Natural killer cell (primary cell): Measurements from ENCODE around the gene KCNAB2. TPM values are rescaled to one million over a fixed set of nuclear protein-coding genes. Genes with fewer than 3 reads are reported as not detected.
A peak's percentile ranks its signal among the peaks of the same experiment; 100 is the strongest.

ENCODE experiments used
- ATAC-seq, 3 donors: fragments of 150-1000 bp in 2 of 3; fragments of 200-7000 bp in 1 of 3; cut with Tn5 transposase; 1 replicate in 1 of 3; 2 replicates in 2 of 3; pipeline ENCODE4 v1.10.0; 2021; ENCODE audit warnings: mild to moderate bottlenecking in 2 of 3, moderate library complexity in 2 of 3
- DNase-seq, 2 donors: peaks; one replicate each; pipeline versions ENCODE4 v3.0.0 to v3.0.0-alpha.2; 2013 to 2021; ENCODE audit warnings: mixed read lengths in 1 of 2
- H3K27ac ChIP-seq: one replicate; pipeline ENCODE4 v1.5.1; 2013; ENCODE audit warnings: mild to moderate bottlenecking, low read length
- H3K27me3 ChIP-seq: one replicate; pipeline ENCODE4 v1.6.1; 2013; ENCODE audit warnings: low read length; ENCODE audit not compliant: control insufficient read depth, insufficient read depth
- H3K36me3 ChIP-seq: one replicate; pipeline ENCODE4 v1.6.1; 2013; ENCODE audit warnings: low read length; ENCODE audit not compliant: control insufficient read depth, insufficient read depth
- H3K4me1 ChIP-seq: one replicate; pipeline ENCODE4 v1.6.1; 2013; ENCODE audit warnings: low read length; ENCODE audit not compliant: control insufficient read depth, insufficient read depth
- H3K4me3 ChIP-seq: one replicate; pipeline ENCODE4 v1.5.1; 2013; ENCODE audit warnings: low read length
- H3K9me3 ChIP-seq: one replicate; pipeline ENCODE4 v1.6.1; 2013; ENCODE audit warnings: low read length; ENCODE audit not compliant: control insufficient read depth, insufficient read depth
- H3K27ac Mint-ChIP-seq, 2 donors: one replicate each; pipeline ENCODE4 v1.8.0; 2022; ENCODE audit warnings: mild to moderate bottlenecking in 2 of 2, mixed read lengths in 2 of 2, moderate library complexity in 1 of 2
- H3K27me3 Mint-ChIP-seq, 2 donors: one replicate each; pipeline ENCODE4 v1.8.0; 2022; ENCODE audit warnings: low read depth in 2 of 2, mixed read lengths in 2 of 2
- H3K36me3 Mint-ChIP-seq: one replicate; pipeline ENCODE4 v1.8.0; 2022; ENCODE audit warnings: mixed read lengths
- H3K4me1 Mint-ChIP-seq, 2 donors: one replicate each; pipeline ENCODE4 v1.8.0; 2022; ENCODE audit warnings: mixed read lengths in 2 of 2
- H3K4me3 Mint-ChIP-seq: one replicate; pipeline ENCODE4 v1.8.0; 2022; ENCODE audit warnings: mild to moderate bottlenecking, moderate library complexity, mixed read lengths
- H3K9me3 Mint-ChIP-seq, 2 donors: one replicate each; pipeline ENCODE4 v1.8.0; 2022; ENCODE audit warnings: mixed read lengths in 2 of 2
- WGBS: methylation state at CpG from one replicate; pipeline ENCODE4 v1.1.7; 2013; ENCODE audit warnings: missing lambda C conversion rate; ENCODE audit not compliant: insufficient coverage; 5-methylcytosine and 5-hydroxymethylcytosine counted together
- intact Hi-C: fragments of 100-400 bp; cut with micrococcal nuclease; formaldehyde crosslinking; loops from one replicate; pipeline ENCODE4 v1.14.2; 2022
- total RNA-seq, 4 donors: library from RNA; stranded (reverse); fragments of 120-200 nt in 1 of 4; gene quantifications; one replicate each; pipeline versions ENCODE4 v1.2.3 to v1.2.4, GENCODE V29; 2013 to 2022
- TF ChIP-seq, protein P1 (sequence below): fragments of 200-600 bp; IDR thresholded peaks from one replicate; pipeline ENCODE4 v1.8.0; 2022; ENCODE audit warnings: antibody characterized with exemption

Gene KCNAB2
- total RNA-seq, 3 donors from 2014 or later (not counting 1 experiment from before 2014, with no cell fraction given), result 387 to 749 (median 430) TPM

DNA sequence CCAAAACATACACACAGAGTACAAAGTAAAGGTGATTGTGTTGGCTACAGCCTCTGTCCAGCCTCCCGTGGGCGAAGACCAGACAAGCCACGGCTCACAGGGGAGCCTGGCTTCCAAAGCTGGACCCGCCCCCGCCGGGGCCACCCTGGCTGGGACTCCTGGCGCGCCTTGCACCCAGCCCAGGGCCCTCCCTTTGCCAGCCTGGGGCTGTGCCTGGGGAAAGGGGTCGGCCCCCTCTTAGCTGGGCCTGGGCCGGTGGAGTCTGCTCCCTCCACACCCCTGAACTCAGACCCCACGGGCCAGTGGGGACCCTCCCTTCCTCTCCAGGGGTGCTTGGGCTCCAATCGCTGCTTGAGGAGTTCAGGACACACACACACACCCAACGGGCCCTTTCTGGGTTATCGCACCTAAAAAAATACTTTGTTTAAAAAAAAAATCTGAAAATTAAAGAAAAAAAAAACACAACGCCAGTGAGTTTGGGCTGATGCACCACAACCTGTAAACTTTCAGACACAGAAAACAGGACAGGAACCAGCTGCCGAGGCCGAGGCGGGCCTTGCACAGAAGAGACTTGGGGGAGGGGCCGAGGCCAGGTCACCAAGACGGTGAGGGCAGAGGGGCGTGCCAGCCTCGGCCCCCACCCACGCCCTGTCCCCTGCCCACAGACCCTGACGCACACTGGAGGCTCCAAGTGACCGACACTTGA lies 56.3 kb downstream of the KCNAB2 start:
- H3K27me3 ChIP-seq, result no peaks in the 10 kb centered on the region
- ATAC-seq, result peak in 1 of 3 donors; percentile 26
- Mint-ChIP-seq H3K9me3 (no peaks in the 10 kb centered on the region), H3K36me3 (no peaks in the 10 kb centered on the region), H3K4me1 (peaks cover 0 to 27% of the 10 kb centered on the region in 2 donors), H3K27ac (peak overlapping the region in 1 of 2 donors; percentile 63), H3K4me3 (no peak overlapping the region), H3K27me3 (no peaks in the 10 kb centered on the region)
- WGBS, result 41% methylated on average over 24 of the region's 25 CpGs
- H3K4me3 ChIP-seq, result no peak overlapping the region
- H3K36me3 ChIP-seq, result peaks cover 20% of the 10 kb centered on the region
- H3K27ac ChIP-seq, result no peak overlapping the region
- TF ChIP-seq, protein P1, sequence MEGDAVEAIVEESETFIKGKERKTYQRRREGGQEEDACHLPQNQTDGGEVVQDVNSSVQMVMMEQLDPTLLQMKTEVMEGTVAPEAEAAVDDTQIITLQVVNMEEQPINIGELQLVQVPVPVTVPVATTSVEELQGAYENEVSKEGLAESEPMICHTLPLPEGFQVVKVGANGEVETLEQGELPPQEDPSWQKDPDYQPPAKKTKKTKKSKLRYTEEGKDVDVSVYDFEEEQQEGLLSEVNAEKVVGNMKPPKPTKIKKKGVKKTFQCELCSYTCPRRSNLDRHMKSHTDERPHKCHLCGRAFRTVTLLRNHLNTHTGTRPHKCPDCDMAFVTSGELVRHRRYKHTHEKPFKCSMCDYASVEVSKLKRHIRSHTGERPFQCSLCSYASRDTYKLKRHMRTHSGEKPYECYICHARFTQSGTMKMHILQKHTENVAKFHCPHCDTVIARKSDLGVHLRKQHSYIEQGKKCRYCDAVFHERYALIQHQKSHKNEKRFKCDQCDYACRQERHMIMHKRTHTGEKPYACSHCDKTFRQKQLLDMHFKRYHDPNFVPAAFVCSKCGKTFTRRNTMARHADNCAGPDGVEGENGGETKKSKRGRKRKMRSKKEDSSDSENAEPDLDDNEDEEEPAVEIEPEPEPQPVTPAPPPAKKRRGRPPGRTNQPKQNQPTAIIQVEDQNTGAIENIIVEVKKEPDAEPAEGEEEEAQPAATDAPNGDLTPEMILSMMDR, result no peak
- no peak for DNase-seq
- intact Hi-C loops, result loop anchor here (10.0 kb wide), 1 partner anchor 243 kb away; no protein-coding TSS in a partner anchor
- H3K4me1 ChIP-seq, result no peaks in the 10 kb centered on the region
- H3K9me3 ChIP-seq, result no peaks in the 10 kb centered on the region

DNA sequence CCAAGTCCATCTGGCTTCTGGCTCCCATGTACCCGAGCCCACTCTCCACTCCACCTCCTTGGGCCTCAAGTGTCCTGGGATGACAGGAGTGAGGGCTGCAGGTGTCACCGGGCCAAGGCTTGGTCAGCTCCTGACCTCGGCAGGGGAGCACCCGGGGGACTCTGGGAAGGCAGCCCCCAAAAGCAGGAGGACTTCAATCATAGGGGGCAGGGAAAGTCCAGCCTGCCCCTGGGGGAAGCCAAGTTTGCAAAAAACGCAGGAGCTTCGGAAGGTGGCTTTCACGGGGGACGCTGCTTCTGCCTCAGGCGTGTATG lies 56.8 kb downstream of the KCNAB2 start:
- intact Hi-C loops, result loop anchor here (10.0 kb wide), 1 partner anchor 242 kb away; no protein-coding TSS in a partner anchor
- H3K27ac ChIP-seq, result no peak overlapping the region
- DNase-seq, result no peak
- H3K9me3 ChIP-seq, result no peaks in the 10 kb centered on the region
- H3K4me1 Mint-ChIP-seq, result peaks cover 0 to 22% of the 10 kb centered on the region in 2 donors
- H3K4me1 ChIP-seq, result no peaks in the 10 kb centered on the region
- H3K27me3 ChIP-seq, result no peaks in the 10 kb centered on the region
- no peaks in the 10 kb centered on the region for H3K36me3 Mint-ChIP-seq
- TF ChIP-seq, protein P1, result no peak
- no peak overlapping the region for H3K4me3 Mint-ChIP-seq
- 85% methylated on average over 9 of the region's 9 CpGs for WGBS
- H3K27ac Mint-ChIP-seq, result no peak overlapping the region
- no peak overlapping the region for H3K4me3 ChIP-seq
- no peaks in the 10 kb centered on the region for H3K9me3 Mint-ChIP-seq
- peaks cover 0 to 2% of the 10 kb centered on the region in 2 donors for H3K27me3 Mint-ChIP-seq
- H3K36me3 ChIP-seq, result peaks cover 14% of the 10 kb centered on the region
- ATAC-seq, result no peak

DNA sequence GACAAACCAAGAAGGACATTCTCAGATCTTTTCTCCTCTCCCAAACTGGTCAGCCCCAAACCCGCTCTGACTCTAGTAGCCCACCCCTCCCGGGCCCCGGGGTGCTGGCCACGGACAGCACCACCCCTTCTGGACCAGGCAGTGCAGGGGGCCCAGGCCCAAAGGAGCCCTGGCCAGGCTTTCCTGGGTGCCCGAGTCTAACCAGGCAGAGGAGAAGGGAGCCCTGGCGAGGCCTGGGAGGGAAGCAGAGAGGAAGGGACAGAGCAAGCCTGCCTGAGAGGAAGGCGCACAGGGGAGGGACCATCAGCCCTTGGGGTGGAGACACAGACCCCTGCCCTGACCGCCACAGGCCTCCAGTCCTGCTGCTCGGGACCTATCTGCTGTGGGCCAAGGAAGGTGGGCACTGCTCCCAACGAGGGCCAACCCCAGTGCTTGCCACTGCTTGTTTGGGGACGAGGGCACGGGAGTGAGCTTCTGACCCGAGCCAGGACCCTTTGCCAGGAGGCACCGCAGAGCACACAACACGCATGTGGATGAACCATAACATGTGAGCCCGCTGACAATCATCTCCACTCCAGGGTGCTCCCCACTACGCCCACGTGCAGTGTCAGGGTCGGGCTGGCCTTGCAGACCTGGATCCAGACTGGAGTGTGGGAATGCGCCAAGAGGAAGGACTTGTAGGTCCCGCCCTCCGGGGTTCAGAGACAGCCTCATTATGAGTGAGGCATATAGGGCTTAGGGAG lies 57.6 kb downstream of the KCNAB2 start:
- Mint-ChIP-seq H3K4me1 (peaks cover 0 to 17% of the 10 kb centered on the region in 2 donors), H3K36me3 (no peaks in the 10 kb centered on the region), H3K4me3 (no peak overlapping the region), H3K27me3 (peaks cover 0 to 8% of the 10 kb centered on the region in 2 donors), H3K27ac (no peak overlapping the region), H3K9me3 (no peaks in the 10 kb centered on the region)
- Histone ChIP-seq H3K27me3 (no peaks in the 10 kb centered on the region), H3K27ac (no peak overlapping the region), H3K4me3 (no peak overlapping the region), H3K36me3 (peaks cover 8% of the 10 kb centered on the region), H3K9me3 (no peaks in the 10 kb centered on the region), H3K4me1 (no peaks in the 10 kb centered on the region)
- intact Hi-C loops, result loop anchor here (10.0 kb wide), 1 partner anchor 242 kb away; no protein-coding TSS in a partner anchor
- TF ChIP-seq, protein P1, result no peak
- WGBS, result 91% methylated on average over 22 of the region's 22 CpGs
- no peak for ATAC-seq
- no peak for DNase-seq
